DOHH2 (cell line): ENCODE data around the gene NIN.

Source experiments
- H3F3A ChIP-seq: fragments of 200-600 bp; sonication (generic), shearing (Covaris generic); 2 replicates; pipeline ENCODE4 v1.6.0; 2016; ENCODE audit warnings: antibody characterized with exemption, mild to moderate bottlenecking; ENCODE audit not compliant: control insufficient read depth, insufficient read depth
- H3K27ac ChIP-seq: fragments of 200-600 bp; sonication (generic); 2 replicates; pipeline ENCODE4 v1.5.1; 2014; ENCODE audit warnings: low read depth, mild to moderate bottlenecking, low read length, moderate library complexity
- H3K27me3 ChIP-seq: fragments of 200-600 bp; sonication (generic); 2 replicates; pipeline ENCODE4 v1.6.1; 2014; ENCODE audit warnings: mild to moderate bottlenecking, low read length, mixed read lengths; ENCODE audit not compliant: control insufficient read depth
- H3K36me3 ChIP-seq: fragments of 200-600 bp; sonication (generic); 2 replicates; pipeline ENCODE4 v1.6.1; 2014; ENCODE audit warnings: mild to moderate bottlenecking, low read length, moderate library complexity, mixed read lengths; ENCODE audit not compliant: control insufficient read depth
- H3K4me1 ChIP-seq: fragments of 200-600 bp; sonication (generic); 2 replicates; pipeline ENCODE4 v1.6.1; 2014; ENCODE audit warnings: mild to moderate bottlenecking, low read length, mixed read lengths; ENCODE audit not compliant: control insufficient read depth
- H3K4me2 ChIP-seq: fragments of 200-600 bp; sonication (generic); 2 replicates; pipeline ENCODE4 v1.6.0; 2014; ENCODE audit warnings: mild to moderate bottlenecking, low read length, moderate library complexity
- H3K4me3 ChIP-seq: fragments of 200-600 bp; sonication (generic); 2 replicates; pipeline ENCODE4 v1.5.1; 2014; ENCODE audit warnings: mild to moderate bottlenecking, low read length, mixed read lengths
- H3K79me2 ChIP-seq: fragments of 200-600 bp; sonication (generic); 2 replicates; pipeline ENCODE4 v1.6.1; 2014; ENCODE audit warnings: mild to moderate bottlenecking, low read length, mixed read lengths; ENCODE audit not compliant: control insufficient read depth
- H3K9me2 ChIP-seq: fragments of 200-600 bp; sonication (generic); replicated peaks from 2 replicates; pipeline ENCODE4 v1.6.1; 2014; ENCODE audit warnings: mild to moderate bottlenecking, low read length, mixed read lengths; ENCODE audit not compliant: control insufficient read depth
- H3K9me3 ChIP-seq: fragments of 200-600 bp; sonication (generic); 2 replicates; pipeline ENCODE4 v1.6.1; 2014; ENCODE audit warnings: antibody characterized with exemption, low read length, mixed read lengths; ENCODE audit not compliant: control insufficient read depth, insufficient read depth
- H4K20me1 ChIP-seq: fragments of 200-600 bp; sonication (generic); 2 replicates; pipeline ENCODE4 v1.6.0; 2014; ENCODE audit warnings: low read depth, mild to moderate bottlenecking, antibody characterized with exemption, low read length, moderate library complexity; ENCODE audit not compliant: control insufficient read depth, insufficient read depth
- CTCF ChIP-seq: fragments of 200-600 bp; sonication (generic); IDR thresholded peaks from one replicate; pipeline ENCODE4 v1.5.1; 2014; ENCODE audit warnings: antibody characterized with exemption, mild to moderate bottlenecking, low read depth, low read length; ENCODE audit not compliant: poor library complexity, severe bottlenecking
- EZH2phosphoT487 ChIP-seq: fragments of 200-600 bp; sonication (generic); IDR thresholded peaks from 2 replicates; pipeline ENCODE4 v1.6.1; 2017; ENCODE audit warnings: borderline replicate concordance, mild to moderate bottlenecking, antibody characterized with exemption, low read length, moderate library complexity, mixed read lengths

NIN gene

GRCh38 chr14:50676814-50677516 is 154.0 kb downstream of the NIN start:
- Histone ChIP-seq H3K79me2 (no peaks in the 10 kb centered on the region), H3K9me2 (no peaks in the 10 kb centered on the region), H3K4me2 (peak overlapping the region; percentile 85), H3K4me3 (peak overlapping the region; percentile 63), H3K4me1 (peaks cover 27% of the 10 kb centered on the region), H3F3A (no peaks in the 10 kb centered on the region), H3K9me3 (no peaks in the 10 kb centered on the region), H3K27me3 (no peaks in the 10 kb centered on the region), H3K36me3 (no peaks in the 10 kb centered on the region), H3K27ac (peak overlapping the region; percentile 53), H4K20me1 (no peaks in the 10 kb centered on the region)
- TF ChIP-seq EZH2phosphoT487 (no peak), CTCF (no peak)

- no peak overlapping the region for H3K4me2 ChIP-seq
Measured at GRCh38 chr14:50675597-50675996, 155.4 kb downstream of the NIN start.

GRCh38 chr14:50670866-50671256 is 160.1 kb downstream of the NIN start:
- Histone ChIP-seq H3K9me3 (no peaks in the 10 kb centered on the region), H3F3A (peaks cover 9% of the 10 kb centered on the region; the same call in 1 of the 2 replicates), H4K20me1 (no peaks in the 10 kb centered on the region), H3K36me3 (no peaks in the 10 kb centered on the region), H3K79me2 (peaks cover 22% of the 10 kb centered on the region), H3K9me2 (no peaks in the 10 kb centered on the region), H3K27me3 (no peaks in the 10 kb centered on the region), H3K4me1 (peaks cover 36% of the 10 kb centered on the region), H3K27ac (no peak overlapping the region), H3K4me2 (no peak overlapping the region), H3K4me3 (no peak overlapping the region)
- no peak for TF ChIP-seq CTCF
- TF ChIP-seq EZH2phosphoT487, result no peak

More at GRCh38 chr14:50675597-50675996, 155.4 kb downstream of the NIN start:
- Histone ChIP-seq H3K4me1 (peaks cover 33% of the 10 kb centered on the region), H3K4me3 (no peak overlapping the region), H3K27me3 (no peaks in the 10 kb centered on the region), H4K20me1 (no peaks in the 10 kb centered on the region), H3K9me2 (no peaks in the 10 kb centered on the region), H3K36me3 (no peaks in the 10 kb centered on the region), H3F3A (no peaks in the 10 kb centered on the region), H3K27ac (no peak overlapping the region), H3K79me2 (no peaks in the 10 kb centered on the region), H3K9me3 (no peaks in the 10 kb centered on the region)
- no peak for TF ChIP-seq EZH2phosphoT487
- TF ChIP-seq CTCF, result no peak
